Osteocyte (in vitro differentiated cells): ENCODE data around the gene RPTOR. TPM values are rescaled to one million over a fixed set of nuclear protein-coding genes. Genes with fewer than 3 reads are reported as not detected.

ENCODE experiments used
- DNase-seq: peaks from one replicate; pipeline ENCODE4 v3.0.0; 2021; ENCODE audit warnings: mixed read lengths; ENCODE audit not compliant: unreplicated experiment; ENCODE audit errors: extremely low spot score
- H3K27ac Mint-ChIP-seq: one replicate; pipeline ENCODE4 v1.8.0; 2021; ENCODE audit warnings: mild to moderate bottlenecking, mixed read lengths; ENCODE audit not compliant: unreplicated experiment
- H3K27me3 Mint-ChIP-seq: one replicate; pipeline ENCODE4 v1.8.0; 2021; ENCODE audit warnings: mixed read lengths; ENCODE audit not compliant: unreplicated experiment
- H3K36me3 Mint-ChIP-seq: one replicate; pipeline ENCODE4 v1.8.0; 2021; ENCODE audit warnings: mixed read lengths; ENCODE audit not compliant: unreplicated experiment
- H3K4me1 Mint-ChIP-seq: one replicate; pipeline ENCODE4 v1.8.0; 2021; ENCODE audit warnings: mixed read lengths; ENCODE audit not compliant: unreplicated experiment
- H3K4me3 Mint-ChIP-seq: one replicate; pipeline ENCODE4 v1.8.0; 2021; ENCODE audit warnings: mild to moderate bottlenecking, moderate library complexity, mixed read lengths; ENCODE audit not compliant: unreplicated experiment
- H3K9me3 Mint-ChIP-seq: one replicate; pipeline ENCODE4 v1.8.0; 2021; ENCODE audit warnings: mixed read lengths; ENCODE audit not compliant: unreplicated experiment
- CTCF ChIP-seq: fragments of 200-600 bp; sonication (generic); IDR thresholded peaks from 2 replicates; pipeline ENCODE4 v1.5.0; 2021; ENCODE audit warnings: antibody characterized with exemption, mild to moderate bottlenecking, moderate library complexity
- total RNA-seq: library from RNA; stranded (reverse); gene quantifications from 2 replicates; pipeline ENCODE4 v1.2.1, GENCODE V29; 2021

RPTOR gene
- total RNA-seq, 1 donor from 2014 or later: 36.0 TPM

GRCh38 chr17:80675438-80676095, 130.9 kb downstream of the RPTOR start:
- Mint-ChIP-seq H3K36me3 (no peaks in the 10 kb centered on the region), H3K4me3 (no peak overlapping the region), H3K4me1 (peaks cover 50% of the 10 kb centered on the region), H3K9me3 (no peaks in the 10 kb centered on the region), H3K27me3 (no peaks in the 10 kb centered on the region), H3K27ac (no peak overlapping the region)
- DNase-seq: no peak
- TF ChIP-seq CTCF: no peak

- Mint-ChIP-seq H3K27ac (no peak overlapping the region), H3K4me3 (no peak overlapping the region), H3K36me3 (no peaks in the 10 kb centered on the region), H3K4me1 (peaks cover 45% of the 10 kb centered on the region), H3K9me3 (no peaks in the 10 kb centered on the region), H3K27me3 (no peaks in the 10 kb centered on the region)
- DNase-seq: no peak
- no peak for TF ChIP-seq CTCF
Observed at GRCh38 chr17:80676096-80676466, 131.4 kb downstream of the RPTOR start.

- Mint-ChIP-seq H3K4me1 (peaks cover 40% of the 10 kb centered on the region), H3K27ac (no peak overlapping the region), H3K9me3 (no peaks in the 10 kb centered on the region), H3K36me3 (no peaks in the 10 kb centered on the region), H3K27me3 (no peaks in the 10 kb centered on the region), H3K4me3 (no peak overlapping the region)
- no peak for TF ChIP-seq CTCF
- no peak for DNase-seq
Observed at GRCh38 chr17:80676564-80676963, 131.9 kb downstream of the RPTOR start.

GRCh38 chr17:80677214-80677756, 132.6 kb downstream of the RPTOR start:
- no peak for DNase-seq
- TF ChIP-seq CTCF: no peak
- peaks cover 37% of the 10 kb centered on the region for H3K4me1 Mint-ChIP-seq
- no peaks in the 10 kb centered on the region for H3K36me3 Mint-ChIP-seq
- no peak overlapping the region for H3K4me3 Mint-ChIP-seq
- no peaks in the 10 kb centered on the region for H3K9me3 Mint-ChIP-seq
- H3K27ac Mint-ChIP-seq: no peak overlapping the region
- H3K27me3 Mint-ChIP-seq: no peaks in the 10 kb centered on the region

GRCh38 chr17:80679816-80680215, 135.2 kb downstream of the RPTOR start:
- peaks cover 29% of the 10 kb centered on the region for H3K4me1 Mint-ChIP-seq
- no peak for DNase-seq
- no peaks in the 10 kb centered on the region for H3K27me3 Mint-ChIP-seq
- peaks cover 8% of the 10 kb centered on the region for H3K36me3 Mint-ChIP-seq
- peak overlapping the region; percentile 81 for H3K27ac Mint-ChIP-seq
- no peaks in the 10 kb centered on the region for H3K9me3 Mint-ChIP-seq
- H3K4me3 Mint-ChIP-seq: peak overlapping the region; percentile 62
- no peak for TF ChIP-seq CTCF
